ENCODE measurements around the gene MYO1D. TPM values are rescaled to one million over a fixed set of nuclear protein-coding genes. Genes with fewer than 3 reads are reported as not detected.
"Not testable (repeated sequence)": the region's sequence is repeated elsewhere in the genome, so short reads cannot be mapped to it uniquely, and the experiment has no call there.

The MYO1D gene
- total RNA-seq, 1 experiment from 2014 or later = 1.3 TPM

GRCh38 chr17:32660496-32660985 lies 216.4 kb downstream of the MYO1D start:
- Histone ChIP-seq H3K27me3 (no peaks in the 10 kb centered on the region), H3K9me3 (no peaks in the 10 kb centered on the region), H3K4me3 (no peak overlapping the region), H3K36me3 (no peaks in the 10 kb centered on the region)
- no peak for DNase-seq

GRCh38 chr17:32659419-32659842 lies 217.5 kb downstream of the MYO1D start:
- no peaks in the 10 kb centered on the region for H3K36me3 ChIP-seq

GRCh38 chr17:32658470-32659418 lies 218.2 kb downstream of the MYO1D start:
- no peak for DNase-seq
- Histone ChIP-seq H3K27me3 (no peaks in the 10 kb centered on the region), H3K4me3 (no peak overlapping the region), H3K36me3 (no peaks in the 10 kb centered on the region), H3K9me3 (no peaks in the 10 kb centered on the region)

More at GRCh38 chr17:32659419-32659842, 217.5 kb downstream of the MYO1D start:
- Histone ChIP-seq H3K4me3 (no peak overlapping the region), H3K9me3 (no peaks in the 10 kb centered on the region), H3K27me3 (no peaks in the 10 kb centered on the region)
- DNase-seq = peak; percentile 36

- H3K36me3 ChIP-seq = no peaks in the 10 kb centered on the region
- no peak for DNase-seq
- H3K4me3 ChIP-seq = no peak overlapping the region
- H3K27me3 ChIP-seq = no peaks in the 10 kb centered on the region
- H3K9me3 ChIP-seq = no peaks in the 10 kb centered on the region
These were observed 220.0 kb downstream of the MYO1D start for GRCh38 chr17:32656886-32657285.

GRCh38 chr17:32654324-32654723 lies 222.6 kb downstream of the MYO1D start:
- H3K27me3 ChIP-seq = no peaks in the 10 kb centered on the region
- H3K4me3 ChIP-seq = no peak overlapping the region
- H3K36me3 ChIP-seq = no peaks in the 10 kb centered on the region
- DNase-seq = no peak
- H3K9me3 ChIP-seq = no peaks in the 10 kb centered on the region

- no peaks in the 10 kb centered on the region for H3K36me3 ChIP-seq
- H3K9me3 ChIP-seq = no peaks in the 10 kb centered on the region
- no peak for DNase-seq
- no peaks in the 10 kb centered on the region for H3K27me3 ChIP-seq
- H3K4me3 ChIP-seq = no peak overlapping the region
These were observed 225.8 kb downstream of the MYO1D start for GRCh38 chr17:32651084-32651483.

GRCh38 chr17:32648450-32648849 lies 228.5 kb downstream of the MYO1D start:
- no peak for DNase-seq
- H3K4me3 ChIP-seq = no peak overlapping the region
- no peaks in the 10 kb centered on the region for H3K9me3 ChIP-seq
- H3K27me3 ChIP-seq = no peaks in the 10 kb centered on the region
- no peaks in the 10 kb centered on the region for H3K36me3 ChIP-seq

GRCh38 chr17:32646941-32647340 lies 230.0 kb downstream of the MYO1D start:
- H3K4me3 ChIP-seq = no peak overlapping the region
- no peaks in the 10 kb centered on the region for H3K36me3 ChIP-seq
- H3K9me3 ChIP-seq = no peaks in the 10 kb centered on the region
- no peak for DNase-seq
- no peaks in the 10 kb centered on the region for H3K27me3 ChIP-seq

- H3K36me3 ChIP-seq = not testable (repeated sequence)
These were observed 235.4 kb downstream of the MYO1D start for GRCh38 chr17:32641514-32641913.

GRCh38 chr17:32636598-32637218 lies 240.2 kb downstream of the MYO1D start:
- DNase-seq = no peak
- no peaks in the 10 kb centered on the region for H3K36me3 ChIP-seq
- H3K4me3 ChIP-seq = no peak overlapping the region
- no peaks in the 10 kb centered on the region for H3K27me3 ChIP-seq
- H3K9me3 ChIP-seq = no peaks in the 10 kb centered on the region

More at GRCh38 chr17:32641514-32641913, 235.4 kb downstream of the MYO1D start:
- not testable (repeated sequence) for H3K4me3 ChIP-seq, H3K27me3 ChIP-seq, H3K9me3 ChIP-seq, DNase-seq

GRCh38 chr17:32634167-32634566 lies 242.8 kb downstream of the MYO1D start:
- Histone ChIP-seq H3K36me3 (no peaks in the 10 kb centered on the region), H3K4me3 (no peak overlapping the region), H3K27me3 (no peaks in the 10 kb centered on the region), H3K9me3 (no peaks in the 10 kb centered on the region)
- no peak for DNase-seq

- DNase-seq = no peak
- no peaks in the 10 kb centered on the region for H3K36me3 ChIP-seq
- H3K9me3 ChIP-seq = no peaks in the 10 kb centered on the region
- no peak overlapping the region for H3K4me3 ChIP-seq
- H3K27me3 ChIP-seq = no peaks in the 10 kb centered on the region
These were observed 245.4 kb downstream of the MYO1D start for GRCh38 chr17:32631341-32632096.

- no peaks in the 10 kb centered on the region for H3K9me3 ChIP-seq
- no peak overlapping the region for H3K4me3 ChIP-seq
- DNase-seq = no peak
- no peaks in the 10 kb centered on the region for H3K36me3 ChIP-seq
- no peaks in the 10 kb centered on the region for H3K27me3 ChIP-seq
These were observed 247.2 kb downstream of the MYO1D start for GRCh38 chr17:32629563-32630190.

GRCh38 chr17:32628271-32629044 lies 248.5 kb downstream of the MYO1D start:
- Histone ChIP-seq H3K9me3 (no peaks in the 10 kb centered on the region), H3K4me3 (no peak overlapping the region)
- no peak for DNase-seq

GRCh38 chr17:32627239-32627996 lies 249.5 kb downstream of the MYO1D start:
- Histone ChIP-seq H3K4me3 (no peak overlapping the region), H3K9me3 (no peaks in the 10 kb centered on the region), H3K36me3 (no peaks in the 10 kb centered on the region), H3K27me3 (no peaks in the 10 kb centered on the region)
- no peak for DNase-seq

More at GRCh38 chr17:32628271-32629044, 248.5 kb downstream of the MYO1D start:
- Histone ChIP-seq H3K36me3 (no peaks in the 10 kb centered on the region), H3K27me3 (no peaks in the 10 kb centered on the region)
